Keratinocyte (primary cell): ENCODE results near the gene INPP4B.

ENCODE experiments used
- EZH2 ChIP-seq: IDR thresholded peaks from one replicate; pipeline ENCODE4 v1.6.1; 2012; ENCODE audit warnings: inconsistent platforms, mild to moderate bottlenecking, low read length, moderate library complexity
- TF ChIP-seq, protein P1 (sequence below), 3 experiments: IDR thresholded peaks in 1 of 3; conservative IDR thresholded peaks in 1 of 3; optimal IDR thresholded peaks in 1 of 3; 2 replicates in 2 of 3; 3 replicates in 1 of 3; pipeline versions ENCODE3 to v1.5.1; 2011; ENCODE audit warnings: low read length in 3 of 3, mild to moderate bottlenecking in 3 of 3, moderate library complexity in 2 of 3, control low read depth in 1 of 3, inconsistent platforms in 1 of 3; ENCODE audit not compliant: insufficient read depth in 2 of 3; ENCODE audit errors: extremely low read depth in 1 of 3

GRCh38 chr4:142181021-142181420, 665.1 kb downstream of the INPP4B start:
- TF ChIP-seq, protein P1, sequence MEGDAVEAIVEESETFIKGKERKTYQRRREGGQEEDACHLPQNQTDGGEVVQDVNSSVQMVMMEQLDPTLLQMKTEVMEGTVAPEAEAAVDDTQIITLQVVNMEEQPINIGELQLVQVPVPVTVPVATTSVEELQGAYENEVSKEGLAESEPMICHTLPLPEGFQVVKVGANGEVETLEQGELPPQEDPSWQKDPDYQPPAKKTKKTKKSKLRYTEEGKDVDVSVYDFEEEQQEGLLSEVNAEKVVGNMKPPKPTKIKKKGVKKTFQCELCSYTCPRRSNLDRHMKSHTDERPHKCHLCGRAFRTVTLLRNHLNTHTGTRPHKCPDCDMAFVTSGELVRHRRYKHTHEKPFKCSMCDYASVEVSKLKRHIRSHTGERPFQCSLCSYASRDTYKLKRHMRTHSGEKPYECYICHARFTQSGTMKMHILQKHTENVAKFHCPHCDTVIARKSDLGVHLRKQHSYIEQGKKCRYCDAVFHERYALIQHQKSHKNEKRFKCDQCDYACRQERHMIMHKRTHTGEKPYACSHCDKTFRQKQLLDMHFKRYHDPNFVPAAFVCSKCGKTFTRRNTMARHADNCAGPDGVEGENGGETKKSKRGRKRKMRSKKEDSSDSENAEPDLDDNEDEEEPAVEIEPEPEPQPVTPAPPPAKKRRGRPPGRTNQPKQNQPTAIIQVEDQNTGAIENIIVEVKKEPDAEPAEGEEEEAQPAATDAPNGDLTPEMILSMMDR (optimal IDR thresholded peaks at IDR 0.05 in 1 of 3, IDR thresholded peaks at IDR 0.05 in 1 of 3, conservative IDR thresholded peaks at IDR 0.05 in 1 of 3; ENCODE audit: extremely low read depth in 1 of 3, insufficient read depth in 2 of 3, low read length in 3 of 3): no peak
- TF ChIP-seq EZH2: no peak
